ENCODE data around the gene C8B.

The C8B gene

GRCh38 chr1:56940039-56940438 is 25.8 kb downstream of the C8B start:
- Histone ChIP-seq H3K27ac (no peak overlapping the region), H3K4me3 (ENCODE audit: low read depth, low read length) (no peak overlapping the region), H3K4me1 (no peaks in the 10 kb centered on the region), H3K9ac (no peak overlapping the region), H3K9me3 (ENCODE audit: control insufficient read depth, low read length) (no peaks in the 10 kb centered on the region), H3K79me2 (no peaks in the 10 kb centered on the region), H3K27me3 (ENCODE audit: control insufficient read depth, insufficient read depth, low read length) (no peaks in the 10 kb centered on the region), H2AFZ (no peak overlapping the region), H3K36me3 (ENCODE audit: control insufficient read depth, insufficient read depth, low read length) (no peaks in the 10 kb centered on the region), H3K4me2 (ENCODE audit: low read length) (no peak overlapping the region)
- TF ChIP-seq, protein P1, sequence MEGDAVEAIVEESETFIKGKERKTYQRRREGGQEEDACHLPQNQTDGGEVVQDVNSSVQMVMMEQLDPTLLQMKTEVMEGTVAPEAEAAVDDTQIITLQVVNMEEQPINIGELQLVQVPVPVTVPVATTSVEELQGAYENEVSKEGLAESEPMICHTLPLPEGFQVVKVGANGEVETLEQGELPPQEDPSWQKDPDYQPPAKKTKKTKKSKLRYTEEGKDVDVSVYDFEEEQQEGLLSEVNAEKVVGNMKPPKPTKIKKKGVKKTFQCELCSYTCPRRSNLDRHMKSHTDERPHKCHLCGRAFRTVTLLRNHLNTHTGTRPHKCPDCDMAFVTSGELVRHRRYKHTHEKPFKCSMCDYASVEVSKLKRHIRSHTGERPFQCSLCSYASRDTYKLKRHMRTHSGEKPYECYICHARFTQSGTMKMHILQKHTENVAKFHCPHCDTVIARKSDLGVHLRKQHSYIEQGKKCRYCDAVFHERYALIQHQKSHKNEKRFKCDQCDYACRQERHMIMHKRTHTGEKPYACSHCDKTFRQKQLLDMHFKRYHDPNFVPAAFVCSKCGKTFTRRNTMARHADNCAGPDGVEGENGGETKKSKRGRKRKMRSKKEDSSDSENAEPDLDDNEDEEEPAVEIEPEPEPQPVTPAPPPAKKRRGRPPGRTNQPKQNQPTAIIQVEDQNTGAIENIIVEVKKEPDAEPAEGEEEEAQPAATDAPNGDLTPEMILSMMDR (IDR thresholded peaks at IDR 0.05) = no peak

- no peak overlapping the region for H3K4me3 ChIP-seq (ENCODE audit: low read depth, low read length)
- no peak overlapping the region for H3K27ac ChIP-seq
- TF ChIP-seq, protein P1 (IDR thresholded peaks at IDR 0.05) = no peak
- no peaks in the 10 kb centered on the region for H3K4me1 ChIP-seq
- no peaks in the 10 kb centered on the region for H3K79me2 ChIP-seq
- no peaks in the 10 kb centered on the region for H3K9me3 ChIP-seq (ENCODE audit: control insufficient read depth, low read length)
- H2AFZ ChIP-seq = no peak overlapping the region
- H3K27me3 ChIP-seq (ENCODE audit: control insufficient read depth, insufficient read depth, low read length) = no peaks in the 10 kb centered on the region
- H3K36me3 ChIP-seq (ENCODE audit: control insufficient read depth, insufficient read depth, low read length) = no peaks in the 10 kb centered on the region
- H3K4me2 ChIP-seq (ENCODE audit: low read length) = no peak overlapping the region
- H3K9ac ChIP-seq = no peak overlapping the region
Observed at GRCh38 chr1:56939209-56939608, 26.6 kb downstream of the C8B start.

DNA sequence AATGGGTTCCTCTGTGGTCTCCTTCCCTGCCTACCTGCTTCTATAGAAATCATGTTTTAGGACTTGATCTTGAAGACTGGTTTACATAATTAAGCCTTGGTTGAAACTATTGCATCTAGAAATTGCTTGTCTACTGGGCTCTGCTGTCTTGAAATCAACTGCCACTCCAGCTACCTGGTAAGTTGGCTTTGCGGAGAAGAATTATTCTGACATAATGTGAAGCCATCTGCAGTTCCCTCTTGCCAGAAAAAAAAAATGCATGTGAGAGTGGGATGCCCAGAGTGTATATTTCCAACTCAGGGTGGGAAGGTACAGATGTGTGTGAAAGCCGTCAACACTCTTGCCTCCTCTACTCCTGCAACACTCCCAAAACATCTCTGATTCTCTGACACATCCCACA is 27.2 kb downstream of the C8B start:
- no peak overlapping the region for H3K27ac ChIP-seq
- no peaks in the 10 kb centered on the region for H3K36me3 ChIP-seq (ENCODE audit: control insufficient read depth, insufficient read depth, low read length)
- TF ChIP-seq, protein P1 (IDR thresholded peaks at IDR 0.05) = no peak
- H3K4me2 ChIP-seq (ENCODE audit: low read length) = no peak overlapping the region
- no peak overlapping the region for H3K4me3 ChIP-seq (ENCODE audit: low read depth, low read length)
- H3K4me1 ChIP-seq = no peaks in the 10 kb centered on the region
- H3K27me3 ChIP-seq (ENCODE audit: control insufficient read depth, insufficient read depth, low read length) = no peaks in the 10 kb centered on the region
- H2AFZ ChIP-seq = no peak overlapping the region
- no peaks in the 10 kb centered on the region for H3K9me3 ChIP-seq (ENCODE audit: control insufficient read depth, low read length)
- H3K79me2 ChIP-seq = no peaks in the 10 kb centered on the region
- H3K9ac ChIP-seq = no peak overlapping the region

GRCh38 chr1:56934430-56935060 is 31.3 kb downstream of the C8B start:
- no peak overlapping the region for H3K4me2 ChIP-seq (ENCODE audit: low read length)
- H2AFZ ChIP-seq = no peak overlapping the region
- H3K9ac ChIP-seq = no peak overlapping the region
- no peaks in the 10 kb centered on the region for H3K4me1 ChIP-seq
- no peak overlapping the region for H3K27ac ChIP-seq
- H3K4me3 ChIP-seq (ENCODE audit: low read depth, low read length) = no peak overlapping the region
- H3K36me3 ChIP-seq (ENCODE audit: control insufficient read depth, insufficient read depth, low read length) = no peaks in the 10 kb centered on the region
- no peaks in the 10 kb centered on the region for H3K27me3 ChIP-seq (ENCODE audit: control insufficient read depth, insufficient read depth, low read length)
- TF ChIP-seq, protein P1 (IDR thresholded peaks at IDR 0.05) = no peak
- no peaks in the 10 kb centered on the region for H3K9me3 ChIP-seq (ENCODE audit: control insufficient read depth, low read length)
- H3K79me2 ChIP-seq = no peaks in the 10 kb centered on the region

GRCh38 chr1:56933606-56934005 is 32.2 kb downstream of the C8B start:
- Histone ChIP-seq H3K27me3 (ENCODE audit: control insufficient read depth, insufficient read depth, low read length) (no peaks in the 10 kb centered on the region), H3K4me1 (no peaks in the 10 kb centered on the region), H3K79me2 (no peaks in the 10 kb centered on the region), H3K4me2 (ENCODE audit: low read length) (no peak overlapping the region), H3K36me3 (ENCODE audit: control insufficient read depth, insufficient read depth, low read length) (no peaks in the 10 kb centered on the region), H2AFZ (no peak overlapping the region), H3K4me3 (ENCODE audit: low read depth, low read length) (no peak overlapping the region), H3K27ac (no peak overlapping the region), H3K9me3 (ENCODE audit: control insufficient read depth, low read length) (no peaks in the 10 kb centered on the region), H3K9ac (no peak overlapping the region)
- TF ChIP-seq, protein P1 (IDR thresholded peaks at IDR 0.05) = no peak
